Bone marrow (tissue), 2 donors: ENCODE data around the gene CR1L.
"Not testable (repeated sequence)": the region's sequence is repeated elsewhere in the genome, so short reads cannot be mapped to it uniquely, and the experiment has no call there.

Experiments
- DNase-seq, 2 donors: peaks; one replicate each; lab custom pipeline; 2025; lab: John Stamatoyannopoulos, UW

The CR1L gene

DNA sequence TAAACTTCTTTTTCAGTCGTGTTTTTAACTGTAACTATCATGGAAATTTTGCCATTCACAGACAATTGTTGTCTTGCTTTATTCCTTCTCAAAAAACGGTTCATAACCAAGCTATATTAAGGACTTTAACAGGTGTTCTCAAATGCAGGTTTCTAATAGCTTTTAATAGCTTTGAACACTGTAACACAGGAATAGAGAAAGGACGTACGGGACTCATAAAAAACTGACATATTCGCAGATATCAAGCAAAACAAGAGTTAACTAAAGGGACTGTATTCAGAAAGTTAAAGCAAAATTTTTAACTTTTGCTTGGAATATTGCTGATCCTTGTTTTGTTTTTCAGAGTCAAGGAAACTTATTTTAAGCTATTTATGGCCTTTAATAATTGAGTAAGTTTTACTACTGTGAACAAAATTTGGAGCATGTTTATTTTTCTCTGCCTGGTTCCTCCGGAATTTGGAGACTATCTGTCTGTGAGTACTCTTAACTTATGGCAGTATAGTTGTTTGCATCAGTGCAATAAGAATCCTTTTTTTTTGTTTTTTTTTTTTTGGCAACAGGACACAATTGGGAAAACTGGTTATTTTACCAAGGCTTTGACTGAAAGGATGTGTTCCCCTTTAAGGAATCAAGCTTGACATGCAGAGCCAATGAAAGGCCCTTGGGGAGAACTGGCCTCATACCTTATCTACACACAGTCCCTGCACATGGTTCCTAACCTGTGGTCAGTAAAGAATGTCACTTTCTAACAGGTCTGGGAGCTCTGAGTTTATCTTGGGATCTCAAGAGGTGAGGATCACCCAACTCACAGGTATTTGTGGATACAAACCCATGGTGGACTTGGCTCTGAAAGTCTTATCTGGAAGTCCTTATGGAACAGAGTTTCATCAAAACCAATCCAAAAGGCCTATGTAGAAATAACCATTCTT, 101.2 kb downstream of the CR1L start:
- DNase-seq = no peak

- DNase-seq = no peak
Measured at GRCh38 chr1:207747627-207748492, 102.9 kb downstream of the CR1L start.

- no peak for DNase-seq
Measured at GRCh38 chr1:207748737-207749528, 104.0 kb downstream of the CR1L start.

DNA sequence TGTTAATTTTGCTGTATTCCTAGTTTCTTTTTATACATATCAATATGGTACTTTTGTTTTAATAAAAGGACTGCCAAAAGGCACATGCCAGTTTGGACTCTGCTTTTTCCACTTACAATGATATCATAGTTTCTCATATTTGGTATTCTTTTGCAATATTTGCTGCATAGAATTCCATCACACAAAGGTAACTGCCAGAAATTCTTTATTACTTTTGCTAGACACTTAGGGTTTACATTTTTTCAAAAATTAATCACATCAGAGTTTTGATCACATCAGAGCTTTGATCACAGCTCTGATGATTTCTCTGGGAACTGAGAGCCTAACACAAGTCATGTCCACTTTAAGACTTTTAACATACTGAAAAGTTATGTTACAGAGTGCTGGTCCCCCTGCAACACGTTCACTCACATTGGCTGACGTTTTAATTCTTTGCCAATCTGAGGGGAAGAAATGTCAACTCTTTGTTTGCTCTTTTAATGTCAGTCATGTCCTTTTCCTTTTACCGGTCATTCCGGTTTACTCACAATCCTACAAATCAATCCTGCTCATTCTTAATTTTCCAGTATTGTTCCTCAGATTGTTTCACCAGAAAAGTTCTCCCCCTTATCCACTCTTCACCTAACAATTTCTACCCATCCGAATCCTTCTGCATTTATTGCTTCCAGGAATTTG, 105.8 kb downstream of the CR1L start:
- no peak for DNase-seq

GRCh38 chr1:207751463-207751789, 106.5 kb downstream of the CR1L start:
- DNase-seq = not testable (repeated sequence)

DNA sequence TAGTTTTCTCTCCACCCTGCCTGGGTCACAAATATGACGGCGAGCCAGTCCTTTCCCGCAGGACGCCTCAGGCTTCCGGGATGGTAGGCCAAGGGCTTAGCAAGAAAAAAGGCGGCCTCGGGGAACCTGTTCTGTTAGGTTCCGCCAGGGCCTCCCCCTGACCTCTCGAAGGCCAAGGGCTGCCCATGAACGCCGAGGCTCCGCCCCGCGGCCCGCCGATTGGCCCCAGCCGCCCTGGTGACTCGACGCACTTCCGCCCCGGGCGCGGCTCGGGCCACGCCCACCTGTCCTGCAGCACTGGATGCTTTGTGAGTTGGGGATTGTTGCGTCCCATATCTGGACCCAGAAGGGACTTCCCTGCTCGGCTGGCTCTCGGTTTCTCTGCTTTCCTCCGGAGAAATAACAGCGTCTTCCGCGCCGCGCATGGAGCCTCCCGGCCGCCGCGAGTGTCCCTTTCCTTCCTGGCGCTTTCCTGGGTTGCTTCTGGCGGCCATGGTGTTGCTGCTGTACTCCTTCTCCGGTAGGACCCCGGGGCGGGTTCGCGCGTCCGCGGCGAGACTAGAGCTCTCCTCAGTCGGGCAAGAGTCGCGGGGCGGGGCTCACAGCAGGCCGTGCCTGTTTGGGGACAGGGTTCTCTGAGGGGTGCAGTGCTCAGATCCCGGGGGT, 107.0 kb downstream of the CR1L start, which contains the start of gene CD46:
TSS of gene CD46 (plus strand) at position 265 of the 666 bp plus-strand sequence. CDS start at position 424, 159 bp downstream.
- peak; percentile 79 to 88 for DNase-seq

DNA sequence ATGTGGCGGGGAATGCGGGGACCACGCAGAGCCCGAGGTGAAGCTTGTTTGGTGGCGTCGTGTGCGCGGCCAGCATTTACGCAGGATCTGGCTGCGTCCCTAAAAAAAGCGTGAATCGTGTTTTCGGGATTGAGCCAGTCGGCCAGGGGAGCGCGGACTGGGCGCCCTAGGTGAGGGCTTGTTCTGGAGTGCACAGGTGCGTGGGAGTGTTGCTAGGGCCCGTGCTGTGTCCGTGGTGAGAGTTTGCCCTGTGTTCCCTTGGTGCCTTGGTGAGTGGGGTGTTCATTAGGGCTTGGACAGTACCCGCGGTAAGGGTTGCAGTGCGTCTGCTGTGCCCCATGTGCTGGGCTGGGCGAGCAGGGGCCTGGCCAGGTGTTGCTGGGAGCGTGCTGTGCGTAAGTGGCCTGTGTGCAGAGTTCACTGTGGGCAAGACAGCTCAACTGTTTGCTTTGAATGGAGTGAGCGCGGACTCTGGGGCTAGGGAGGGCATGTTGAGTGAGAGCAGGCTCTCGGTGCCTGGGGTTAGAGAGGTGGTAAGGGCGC, 107.6 kb downstream of the CR1L start:
- DNase-seq = no peak

GRCh38 chr1:207753611-207754010, 108.7 kb downstream of the CR1L start:
- DNase-seq = no peak

DNA sequence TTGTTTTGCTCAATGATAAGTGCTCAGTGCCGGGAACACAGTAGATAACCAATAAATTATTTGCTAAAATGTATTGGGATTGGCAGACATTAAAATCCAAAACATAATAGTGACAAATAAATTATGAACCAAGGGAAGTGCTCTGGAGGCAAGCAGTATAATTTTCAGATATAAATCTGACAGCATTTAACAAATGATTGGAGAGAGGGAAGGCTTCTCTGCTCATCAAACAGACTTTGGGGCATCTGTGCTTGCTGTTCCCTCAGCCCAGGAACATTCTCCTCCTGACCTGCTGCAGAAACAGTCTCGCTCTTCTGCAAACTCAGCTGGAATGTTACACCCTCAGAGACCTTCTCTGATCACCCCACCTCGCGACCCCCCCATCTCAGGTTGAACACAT, 109.1 kb downstream of the CR1L start:
- no peak for DNase-seq

DNA sequence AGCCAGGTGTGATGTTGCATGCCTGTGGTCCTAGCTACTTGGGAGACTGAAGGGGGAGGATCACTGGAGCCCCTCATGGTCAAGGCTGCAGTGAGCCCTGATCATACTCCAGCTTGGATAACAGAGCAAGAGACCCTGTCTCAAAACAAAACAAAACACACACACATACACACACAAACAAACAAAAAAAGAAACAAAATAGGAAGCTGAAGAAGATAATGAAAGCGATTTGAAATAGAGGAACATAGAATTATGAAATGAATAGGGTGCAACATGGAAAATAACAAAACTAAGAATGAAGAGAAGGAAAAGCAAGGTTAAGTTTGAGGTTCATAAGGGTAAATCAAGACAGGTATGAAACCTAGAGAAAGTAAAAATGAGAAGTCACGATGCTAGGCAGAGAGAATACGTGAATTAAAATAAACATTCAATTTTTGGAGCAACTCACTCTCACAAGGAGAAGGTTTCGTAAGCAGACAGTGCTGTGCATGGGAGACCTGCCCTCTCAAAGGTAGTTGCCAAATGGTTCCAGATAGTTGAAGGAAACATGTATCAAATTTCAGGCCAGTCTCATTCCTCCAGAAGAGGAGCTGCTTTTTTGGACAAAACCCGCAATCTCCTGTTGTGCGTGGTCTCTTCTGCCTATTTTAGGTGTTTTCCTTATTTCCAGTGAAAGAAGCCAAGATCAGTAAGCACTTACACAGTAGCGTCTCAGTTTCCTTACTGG, 110.2 kb downstream of the CR1L start:
- DNase-seq = no peak

- DNase-seq = no peak
Measured at GRCh38 chr1:207755846-207756693, 111.1 kb downstream of the CR1L start.

DNA sequence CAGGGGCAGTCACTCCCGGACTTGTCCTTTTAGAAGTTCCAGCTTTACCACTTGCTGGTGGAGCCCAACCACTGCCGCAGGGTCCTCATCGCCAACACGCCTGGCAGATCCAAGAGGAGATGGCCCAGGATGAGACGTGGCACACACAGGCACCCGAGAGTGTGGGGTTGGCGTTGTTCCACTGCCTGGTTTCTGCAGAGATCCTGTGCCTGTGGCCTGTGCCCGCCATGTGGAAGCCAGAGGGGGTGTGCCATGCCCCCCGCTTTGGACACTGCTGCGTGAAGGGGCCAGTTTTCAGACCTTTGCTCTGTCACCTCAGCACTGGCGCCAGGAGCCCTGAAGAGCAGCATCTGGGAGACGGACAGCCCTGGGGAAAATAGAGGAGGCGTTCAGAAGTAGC, 117.7 kb downstream of the CR1L start:
- DNase-seq = no peak

DNA sequence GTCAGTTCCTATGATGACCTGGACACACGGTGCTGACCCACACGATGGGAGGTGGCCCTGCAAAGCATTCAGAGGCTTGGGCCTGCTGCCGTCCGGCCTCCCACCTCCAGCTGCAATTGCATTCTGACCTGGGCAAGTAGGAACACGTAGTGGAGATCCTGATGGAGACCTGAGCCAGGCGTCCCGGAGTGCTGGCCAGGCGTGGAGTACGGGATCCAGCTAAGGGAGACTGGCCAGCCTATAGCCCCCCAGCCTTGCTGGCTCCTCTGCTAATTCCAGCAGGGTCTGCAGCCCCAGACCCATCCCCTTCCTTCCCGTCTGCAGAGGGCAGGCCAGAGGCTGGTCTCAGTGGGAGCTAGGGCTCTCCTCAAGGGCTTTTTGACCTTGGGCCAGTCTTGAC, 118.2 kb downstream of the CR1L start:
- DNase-seq = no peak

DNA sequence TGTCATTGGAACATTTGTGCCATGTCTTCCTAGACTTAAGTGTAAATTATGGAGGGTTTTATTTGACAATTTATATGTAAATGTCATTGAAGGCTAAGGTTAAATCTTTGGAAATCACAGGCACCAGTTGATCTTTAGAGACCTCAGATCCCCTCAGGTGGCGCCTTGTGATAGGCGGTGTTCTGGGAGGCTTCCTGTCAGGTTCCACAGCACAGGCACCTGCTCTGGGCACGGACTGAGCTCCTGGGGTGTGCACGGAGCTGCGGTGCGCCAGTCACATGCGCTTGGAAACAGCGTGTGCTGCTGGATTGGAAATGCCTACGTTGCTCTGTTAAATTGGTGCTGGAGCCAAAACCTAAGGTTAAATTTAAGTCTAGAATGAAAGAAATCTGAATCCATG, 119.0 kb downstream of the CR1L start:
- DNase-seq = no peak

- no peak for DNase-seq
Measured at GRCh38 chr1:207766569-207766968, 121.6 kb downstream of the CR1L start.

- DNase-seq = not testable (repeated sequence)
Measured at GRCh38 chr1:207770514-207770913, 125.6 kb downstream of the CR1L start.
